Activated CD8-positive, alpha-beta T cell treated with anti-CD3 and anti-CD28 coated beads, Interleukin-2, amount 10 ng/mL, durations not matched to agents 7 days and 5 days (primary cell): ENCODE results near the gene ZNF195. TPM values are rescaled to one million over a fixed set of nuclear protein-coding genes. Genes with fewer than 3 reads are reported as not detected.
"Not testable (repeated sequence)": the region's sequence is repeated elsewhere in the genome, so short reads cannot be mapped to it uniquely, and the experiment has no call there.

Experiments used
- ATAC-seq: fragments of 150-1000 bp; cut with Tn5 transposase; one replicate; pipeline ENCODE4 v1.10.0; 2021; ENCODE audit warnings: moderate library complexity
- CTCF ChIA-PET: fragments of 350-600 bp; sonication (Branson Sonifier 250); formaldehyde crosslinking; loops from one replicate; lab custom pipeline; 2021; ENCODE audit warnings: antibody characterized with exemption; lab: Charles Lee
- POLR2A ChIA-PET: fragments of 350-600 bp; sonication (Branson Sonifier 250); formaldehyde crosslinking; loops from one replicate; lab custom pipeline; 2021; ENCODE audit warnings: antibody characterized with exemption; lab: Charles Lee
- DNase-seq: peaks from one replicate; pipeline ENCODE4 v3.0.0-alpha.2; 2020
- H3K27ac Mint-ChIP-seq: one replicate; pipeline ENCODE4 v1.8.0; 2021; ENCODE audit warnings: mild to moderate bottlenecking, mixed read lengths
- H3K27me3 Mint-ChIP-seq: one replicate; pipeline ENCODE4 v1.8.0; 2021; ENCODE audit warnings: low read depth, mixed read lengths
- H3K36me3 Mint-ChIP-seq: one replicate; pipeline ENCODE4 v1.8.0; 2021; ENCODE audit warnings: low read depth, mixed read lengths
- H3K4me1 Mint-ChIP-seq: one replicate; pipeline ENCODE4 v1.8.0; 2021; ENCODE audit warnings: low read depth, mixed read lengths
- H3K4me3 Mint-ChIP-seq: one replicate; pipeline ENCODE4 v1.8.0; 2021; ENCODE audit warnings: mild to moderate bottlenecking, mixed read lengths
- H3K9me3 Mint-ChIP-seq: one replicate; pipeline ENCODE4 v1.8.0; 2022; ENCODE audit warnings: mixed read lengths; ENCODE audit not compliant: insufficient read depth
- total RNA-seq, 2 experiments: library from RNA; stranded (reverse); gene quantifications; one replicate each; pipeline ENCODE4 v1.2.3, GENCODE V29; 2021

ZNF195 gene
- total RNA-seq, 2 experiments from 2014 or later: 28.5 to 36.9 TPM

DNA sequence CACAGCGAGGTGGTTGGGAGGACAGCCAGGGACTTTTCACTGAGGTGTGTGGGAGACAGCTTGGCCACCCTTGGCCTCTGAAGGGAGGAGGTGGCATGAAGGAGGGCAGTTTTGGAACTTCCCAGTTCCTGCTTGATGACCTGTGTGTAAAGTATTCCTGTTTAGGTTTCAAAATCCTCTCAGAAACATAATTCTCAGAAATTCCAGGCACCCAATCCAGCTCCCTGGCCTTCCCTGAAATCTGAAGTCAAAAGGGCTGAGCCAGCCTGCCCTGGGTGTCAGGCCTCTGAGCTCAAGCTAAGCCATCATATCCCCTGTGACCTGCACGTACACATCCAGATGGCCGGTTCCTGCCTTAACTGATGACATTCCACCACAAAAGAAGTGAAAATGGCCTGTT, 19.6 kb upstream of the ZNF195 start:
- H3K27ac Mint-ChIP-seq, CTCF ChIA-PET, H3K27me3 Mint-ChIP-seq, DNase-seq, H3K9me3 Mint-ChIP-seq, H3K4me3 Mint-ChIP-seq, H3K36me3 Mint-ChIP-seq, ATAC-seq, H3K4me1 Mint-ChIP-seq, POLR2A ChIA-PET: not testable (repeated sequence)

DNA sequence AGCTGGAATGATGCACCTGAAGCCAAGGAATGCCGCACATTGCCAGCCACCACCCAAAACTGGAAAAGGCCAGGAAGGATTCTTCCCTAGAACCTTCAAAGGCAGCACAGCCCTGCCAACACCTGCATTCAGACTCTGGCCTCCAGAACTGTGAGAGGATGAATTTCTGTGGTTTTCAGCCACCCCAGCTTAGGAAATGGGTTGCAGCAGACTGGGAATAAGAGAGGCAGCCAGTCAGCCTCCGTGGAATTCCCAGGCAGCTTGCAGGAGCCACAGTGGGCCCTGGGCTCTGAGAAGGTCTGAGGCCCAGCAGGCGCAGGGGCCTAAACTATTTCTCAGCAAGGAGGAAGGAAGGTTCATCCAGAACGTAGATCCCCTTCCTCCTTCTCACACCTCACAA, 19.2 kb upstream of the ZNF195 start:
- H3K4me3 Mint-ChIP-seq, ATAC-seq, H3K9me3 Mint-ChIP-seq, POLR2A ChIA-PET, DNase-seq, H3K27ac Mint-ChIP-seq, CTCF ChIA-PET, H3K4me1 Mint-ChIP-seq, H3K27me3 Mint-ChIP-seq, H3K36me3 Mint-ChIP-seq: not testable (repeated sequence)

DNA sequence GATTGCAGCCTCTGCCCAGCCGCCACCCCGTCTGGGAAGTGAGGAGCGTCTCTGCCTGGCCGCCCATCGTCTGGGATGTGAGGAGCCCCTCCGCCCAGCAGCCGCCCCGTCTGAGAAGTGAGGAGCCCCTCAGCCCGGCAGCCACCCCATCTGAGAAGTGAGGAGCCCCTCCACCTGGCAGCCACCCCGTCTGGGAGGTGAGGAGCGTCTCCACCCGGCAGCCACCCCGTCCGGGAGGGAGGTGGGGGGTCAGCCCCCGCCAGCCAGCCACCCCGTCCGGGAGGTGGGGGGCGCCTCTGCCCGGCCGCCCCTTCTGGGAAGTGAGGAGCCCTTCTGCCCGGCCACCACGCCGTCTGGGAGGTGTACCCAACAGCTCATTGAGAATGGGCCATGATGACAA, 18.3 kb upstream of the ZNF195 start:
- CTCF ChIA-PET, H3K27ac Mint-ChIP-seq, H3K4me1 Mint-ChIP-seq, H3K9me3 Mint-ChIP-seq, ATAC-seq, H3K4me3 Mint-ChIP-seq, DNase-seq, H3K27me3 Mint-ChIP-seq, H3K36me3 Mint-ChIP-seq, POLR2A ChIA-PET: not testable (repeated sequence)

DNA sequence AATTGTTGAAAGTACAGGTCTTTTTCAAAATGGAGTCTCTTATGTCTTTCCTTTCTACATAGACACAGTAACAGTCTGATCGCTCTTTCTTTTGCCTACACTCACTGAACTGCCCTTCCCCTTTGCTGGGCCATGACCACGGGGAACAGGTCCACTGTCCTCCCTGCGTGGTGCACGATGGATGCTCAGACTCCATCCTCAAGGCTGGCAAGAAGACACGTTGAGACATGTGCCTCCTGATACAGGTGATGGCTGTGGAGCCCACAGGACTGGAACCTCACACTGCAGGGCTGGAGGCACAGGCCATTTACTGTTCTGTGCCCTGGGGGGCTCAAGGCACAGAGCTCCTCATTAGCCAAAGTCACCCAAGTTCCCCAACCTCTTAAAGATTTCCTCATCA, 16.5 kb upstream of the ZNF195 start:
- H3K4me1 Mint-ChIP-seq, ATAC-seq, POLR2A ChIA-PET, H3K36me3 Mint-ChIP-seq, H3K4me3 Mint-ChIP-seq, DNase-seq, CTCF ChIA-PET, H3K9me3 Mint-ChIP-seq, H3K27me3 Mint-ChIP-seq, H3K27ac Mint-ChIP-seq: not testable (repeated sequence)

DNA sequence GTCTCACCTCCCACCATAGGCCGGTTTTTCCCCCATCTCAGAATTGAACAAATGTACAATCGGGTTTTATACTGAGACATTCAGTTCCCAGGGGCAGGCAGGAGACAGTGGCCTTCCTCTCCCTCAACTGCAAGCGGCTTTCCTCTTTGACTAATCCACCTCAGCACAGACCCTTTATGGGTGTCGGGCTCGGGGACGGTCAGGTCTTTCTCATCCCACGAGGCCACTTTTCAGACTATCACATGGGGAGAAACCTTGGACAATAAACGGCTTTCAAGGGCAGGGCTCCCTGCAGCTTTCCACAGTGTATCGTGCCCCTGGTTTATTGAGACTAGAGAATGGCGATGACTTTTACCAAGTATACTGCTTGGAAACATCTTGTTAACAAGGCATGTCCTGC, 16.0 kb upstream of the ZNF195 start:
- DNase-seq, H3K4me3 Mint-ChIP-seq, ATAC-seq, H3K36me3 Mint-ChIP-seq, H3K27ac Mint-ChIP-seq, H3K4me1 Mint-ChIP-seq, POLR2A ChIA-PET, H3K9me3 Mint-ChIP-seq, H3K27me3 Mint-ChIP-seq, CTCF ChIA-PET: not testable (repeated sequence)

DNA sequence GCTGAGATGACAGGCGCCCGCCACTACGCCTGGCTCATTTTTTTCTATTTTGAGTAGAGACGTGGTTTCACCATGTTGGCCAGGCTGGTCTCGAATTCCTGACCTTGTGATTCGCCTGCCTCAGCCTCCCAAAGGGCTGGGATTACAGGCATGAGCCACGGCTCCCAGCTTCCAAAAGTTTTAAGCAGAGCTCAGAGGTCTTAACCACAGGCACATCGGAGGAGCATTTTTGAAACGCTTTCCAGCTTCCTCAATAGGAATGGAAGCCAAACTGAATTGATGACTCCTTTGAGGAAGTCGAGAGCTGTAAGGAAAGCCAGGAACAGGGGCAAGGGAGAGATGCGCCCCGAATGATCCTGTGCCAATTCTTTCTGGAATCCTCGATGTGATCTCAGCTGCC, 14.5 kb upstream of the ZNF195 start:
- H3K27ac Mint-ChIP-seq, H3K27me3 Mint-ChIP-seq, ATAC-seq, CTCF ChIA-PET, H3K9me3 Mint-ChIP-seq, DNase-seq, H3K36me3 Mint-ChIP-seq, H3K4me1 Mint-ChIP-seq, H3K4me3 Mint-ChIP-seq, POLR2A ChIA-PET: not testable (repeated sequence)

DNA sequence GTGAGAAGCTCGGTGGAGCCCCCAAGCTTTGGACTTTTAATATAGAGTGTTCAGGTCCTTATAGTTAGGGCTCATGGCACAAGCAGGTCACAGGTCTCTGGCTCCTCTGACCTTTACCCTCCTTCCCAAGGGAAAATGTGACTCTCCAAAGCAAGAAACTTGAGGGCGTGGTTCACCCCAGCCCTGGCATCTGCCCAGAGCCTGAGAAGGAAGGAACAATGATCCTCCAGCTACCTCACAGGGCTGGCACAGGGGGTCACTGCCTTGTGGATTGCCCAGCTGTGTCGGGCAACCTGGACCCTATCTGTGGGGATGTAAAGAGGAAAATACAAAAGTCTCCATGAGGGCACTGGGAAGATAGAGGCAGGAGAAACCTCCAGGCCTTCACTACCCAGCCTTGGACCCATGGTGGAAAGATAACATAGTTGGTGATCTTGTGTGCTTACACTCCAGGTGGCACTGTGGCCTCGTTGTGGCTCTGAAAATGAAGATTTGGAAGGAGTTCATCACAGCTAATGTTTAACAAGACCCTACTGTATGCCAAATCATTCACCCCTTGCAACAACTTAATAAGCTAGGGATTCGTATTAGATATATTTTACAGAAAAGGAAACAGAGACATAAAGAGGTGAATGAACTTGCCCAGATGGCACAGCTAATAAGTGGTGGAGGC, 3.8 kb upstream of the ZNF195 start:
- H3K4me1 Mint-ChIP-seq: peaks cover 16% of the 10 kb centered on the region

DNA sequence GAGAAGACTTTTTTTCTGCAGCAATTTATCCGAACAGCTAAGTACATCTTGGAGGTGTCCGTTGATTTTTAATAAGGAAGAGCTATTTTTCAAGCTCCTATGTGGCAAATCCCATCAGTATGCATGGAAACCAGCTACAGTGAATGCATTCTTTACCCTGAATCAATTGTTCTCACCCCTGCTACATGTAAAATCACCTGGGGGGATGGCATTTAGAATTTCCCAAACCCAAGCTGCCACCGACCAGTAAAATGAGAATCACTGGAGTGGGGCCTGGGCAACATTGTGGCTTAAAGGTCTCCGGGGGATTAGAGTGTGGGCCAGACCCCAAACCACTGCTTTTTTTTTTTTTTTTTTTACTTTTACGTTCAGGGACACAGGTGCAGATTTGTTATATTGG, 2.8 kb upstream of the ZNF195 start:
- Mint-ChIP-seq H3K9me3 (peaks cover 6% of the 10 kb centered on the region), H3K4me1 (peaks cover 26% of the 10 kb centered on the region), H3K27ac (no peak overlapping the region), H3K27me3 (peaks cover 3% of the 10 kb centered on the region), H3K36me3 (peaks cover 20% of the 10 kb centered on the region), H3K4me3 (no peak overlapping the region)
- ChIA-PET POLR2A (no interaction called here), CTCF (interaction anchor here (2.2 to 5.5 kb wide), 2 partner anchors 27 to 41 kb away, joined by 5 to 36 read pairs; no protein-coding TSS in a partner anchor)
- no peak for DNase-seq
- no peak for ATAC-seq

More for the DNA sequence above, 3.8 kb upstream of the ZNF195 start:
- DNase-seq: no peak
- POLR2A ChIA-PET: no interaction called here
- H3K27ac Mint-ChIP-seq: no peak overlapping the region
- H3K36me3 Mint-ChIP-seq: peaks cover 10% of the 10 kb centered on the region
- no peak overlapping the region for H3K4me3 Mint-ChIP-seq
- CTCF ChIA-PET: interaction anchor here (0.5 to 5.5 kb wide), 3 partner anchors 26 to 42 kb away, joined by 3 to 36 read pairs (median 5); no protein-coding TSS in a partner anchor
- ATAC-seq: no peak
- peaks cover 6% of the 10 kb centered on the region for H3K9me3 Mint-ChIP-seq
- peaks cover 3% of the 10 kb centered on the region for H3K27me3 Mint-ChIP-seq

DNA sequence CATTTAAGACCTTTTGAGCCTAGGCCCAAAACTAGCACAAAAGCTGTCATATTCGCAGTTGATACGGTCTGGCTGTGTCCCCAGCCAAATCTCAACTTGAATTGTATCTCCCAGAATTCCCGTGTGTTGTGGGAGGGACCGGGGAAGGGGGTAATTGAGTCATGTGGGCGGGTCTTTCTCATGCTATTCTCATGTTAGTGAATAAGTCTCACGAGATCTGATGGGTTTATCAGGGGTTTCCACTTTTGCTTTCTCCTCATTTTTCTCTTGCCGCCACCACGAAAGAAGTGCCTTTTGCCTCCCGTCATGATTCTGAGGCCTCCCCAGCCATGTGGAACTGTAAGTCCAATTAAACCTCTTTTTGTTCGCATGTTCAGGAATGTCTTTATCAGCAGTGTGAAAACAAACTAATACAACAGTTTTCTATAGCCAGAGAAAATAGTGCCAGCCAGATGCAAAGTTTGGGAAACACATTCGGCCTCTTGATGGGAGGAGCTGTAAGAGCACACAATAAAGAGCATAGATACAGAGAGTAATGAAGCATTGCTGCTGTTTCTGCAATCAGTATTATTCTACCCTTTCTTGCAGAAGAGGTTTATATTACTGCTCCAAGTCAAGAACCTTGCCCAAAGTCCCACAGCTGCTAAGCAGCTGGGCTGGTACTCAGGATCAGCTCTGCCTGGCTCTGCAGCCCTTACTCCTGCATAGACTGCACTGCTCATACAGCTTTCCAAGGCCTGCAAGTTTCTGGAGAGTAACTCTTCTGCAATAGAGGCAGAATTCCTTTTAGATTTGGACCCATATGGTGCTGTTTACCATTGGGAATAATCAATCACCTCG, 2.0 kb upstream of the ZNF195 start:
- H3K9me3 Mint-ChIP-seq: peaks cover 9% of the 10 kb centered on the region
- peaks cover 28% of the 10 kb centered on the region for H3K36me3 Mint-ChIP-seq
- H3K27ac Mint-ChIP-seq: no peak overlapping the region
- ChIA-PET POLR2A (no interaction called here), CTCF (interaction anchor here (2.2 to 5.5 kb wide), 2 partner anchors 28 to 40 kb away, joined by 5 to 36 read pairs; no protein-coding TSS in a partner anchor)
- DNase-seq (no peak), ATAC-seq (no peak)
- peaks cover 3% of the 10 kb centered on the region for H3K27me3 Mint-ChIP-seq
- H3K4me3 Mint-ChIP-seq: no peak overlapping the region
- H3K4me1 Mint-ChIP-seq: peaks cover 33% of the 10 kb centered on the region

DNA sequence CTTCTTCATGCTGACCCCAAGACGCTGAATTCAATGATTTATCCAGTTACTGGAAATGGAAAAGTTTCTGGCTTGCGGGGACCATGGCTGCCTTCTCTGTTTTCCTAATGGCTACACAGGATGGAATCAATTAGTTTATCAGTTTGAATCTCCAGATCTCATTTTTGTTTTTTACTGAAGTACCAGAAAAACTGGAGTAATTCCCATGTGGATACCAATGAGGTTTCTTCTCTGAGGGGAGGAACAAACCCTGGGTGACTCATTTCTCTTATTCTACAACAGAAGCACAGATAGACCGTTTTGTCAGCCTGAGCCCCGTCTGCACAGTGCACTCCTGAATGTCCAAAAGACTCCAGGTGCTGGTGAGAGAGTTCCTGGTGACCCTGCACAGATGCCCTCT, 3.4 kb downstream of the ZNF195 start:
- Mint-ChIP-seq H3K27me3 (no peaks in the 10 kb centered on the region), H3K4me1 (peaks cover 47% of the 10 kb centered on the region), H3K9me3 (peaks cover 45% of the 10 kb centered on the region), H3K27ac (no peak overlapping the region), H3K36me3 (peaks cover 82% of the 10 kb centered on the region), H3K4me3 (no peak overlapping the region)
- POLR2A ChIA-PET: no interaction called here
- DNase-seq: no peak
- CTCF ChIA-PET: interaction anchor here (1.8 kb wide), 1 partner anchor 33 kb away, joined by 9 read pairs; no protein-coding TSS in a partner anchor
- no peak for ATAC-seq

DNA sequence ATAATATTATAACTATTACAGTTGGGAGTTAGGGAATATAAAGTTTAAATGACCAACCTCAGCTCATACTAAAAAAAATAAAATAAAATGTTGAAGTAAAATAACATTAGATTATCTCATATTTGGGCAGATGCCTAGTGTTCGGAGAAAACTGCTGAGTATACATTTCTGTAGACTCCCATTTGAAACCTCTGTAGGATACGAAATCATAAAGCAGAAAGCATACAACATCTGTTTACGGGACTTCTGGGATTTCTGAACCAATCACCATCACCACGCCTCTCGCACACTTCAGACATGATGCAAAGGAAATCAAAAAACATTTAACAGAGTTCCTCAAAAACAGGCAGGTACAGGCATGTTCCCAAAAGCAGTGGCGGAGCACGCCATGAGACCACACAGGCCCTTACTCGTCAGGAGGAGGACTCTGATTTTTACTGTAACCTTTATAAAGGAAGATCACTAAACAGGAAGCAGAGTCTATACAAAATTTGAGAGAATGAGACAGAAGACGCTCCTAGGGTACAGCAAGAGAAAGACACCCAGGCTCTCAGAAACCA, 8.6 kb downstream of the ZNF195 start:
- ChIA-PET CTCF (interaction anchor here (1.5 kb wide), 1 partner anchor 279 kb away, joined by 3 read pairs; no protein-coding TSS in a partner anchor), POLR2A (no interaction called here)
- Mint-ChIP-seq H3K27me3 (no peaks in the 10 kb centered on the region), H3K27ac (no peak overlapping the region), H3K4me3 (no peak overlapping the region), H3K36me3 (peaks cover 92% of the 10 kb centered on the region), H3K4me1 (peaks cover 11% of the 10 kb centered on the region), H3K9me3 (peaks cover 58% of the 10 kb centered on the region)
- no peak for ATAC-seq
- DNase-seq: no peak

DNA sequence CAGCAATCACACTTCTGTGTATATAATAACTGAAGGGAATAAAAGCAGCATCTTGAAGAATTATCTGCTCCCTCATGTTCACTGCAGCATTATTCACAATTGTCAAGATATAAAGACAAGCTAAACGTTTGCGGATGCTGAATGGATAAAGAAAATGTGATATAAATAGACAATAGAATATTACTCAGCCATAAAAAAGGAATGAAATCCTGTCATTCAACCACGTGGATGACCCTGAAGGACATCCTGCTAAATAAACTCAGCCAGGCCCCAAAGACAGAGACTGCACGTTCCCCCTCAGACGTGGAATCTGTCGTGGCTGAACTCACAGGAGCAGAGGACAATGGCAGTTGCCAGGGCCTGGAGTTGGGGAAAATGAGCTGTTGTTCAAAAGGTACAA, 9.6 kb downstream of the ZNF195 start:
- peaks cover 56% of the 10 kb centered on the region for H3K9me3 Mint-ChIP-seq
- H3K36me3 Mint-ChIP-seq: peaks cover 92% of the 10 kb centered on the region
- H3K27ac Mint-ChIP-seq: no peak overlapping the region
- POLR2A ChIA-PET: no interaction called here
- H3K27me3 Mint-ChIP-seq: no peaks in the 10 kb centered on the region
- DNase-seq (no peak), ATAC-seq (no peak)
- peaks cover 11% of the 10 kb centered on the region for H3K4me1 Mint-ChIP-seq
- H3K4me3 Mint-ChIP-seq: no peak overlapping the region
- CTCF ChIA-PET: interaction anchor here (1.2 to 1.5 kb wide), 2 partner anchors 9 to 278 kb away, joined by 3 to 4 read pairs; partner anchors contain the start of gene ZNF195
